Neuronal stem cell (in vitro differentiated cells): ENCODE measurements around the gene KCNE4.

ENCODE experiments used
- DNase-seq: peaks from one replicate; pipeline ENCODE4 v3.0.0-alpha.2; 2013; ENCODE audit warnings: low spot score
- H2AFZ ChIP-seq: one replicate; pipeline ENCODE4 v1.6.1; 2013; ENCODE audit warnings: mild to moderate bottlenecking, low read length, inconsistent platforms
- H2AK5ac ChIP-seq: 2 replicates; pipeline ENCODE4 v1.6.1; 2013; ENCODE audit warnings: low read depth, mild to moderate bottlenecking, inconsistent platforms, low read length, moderate library complexity, mixed read lengths
- H2BK120ac ChIP-seq: 2 replicates; pipeline ENCODE4 v1.6.1; 2013; ENCODE audit warnings: low read depth, mild to moderate bottlenecking, inconsistent platforms, low read length, moderate library complexity, mixed read lengths
- H2BK12ac ChIP-seq: one replicate; pipeline ENCODE4 v1.6.1; 2013; ENCODE audit warnings: low read length, inconsistent platforms
- H2BK15ac ChIP-seq: 2 replicates; pipeline ENCODE4 v1.6.1; 2013; ENCODE audit warnings: mild to moderate bottlenecking, low read length, inconsistent platforms, mixed read lengths
- H2BK5ac ChIP-seq: one replicate; pipeline ENCODE4 v1.6.1; 2013; ENCODE audit warnings: inconsistent platforms, mild to moderate bottlenecking, low read length, moderate library complexity
- H3K14ac ChIP-seq: one replicate; pipeline ENCODE4 v1.6.1; 2013; ENCODE audit warnings: low read length, inconsistent platforms
- H3K18ac ChIP-seq: 2 replicates; pipeline ENCODE4 v1.6.1; 2013; ENCODE audit warnings: low read length, inconsistent platforms
- H3K23ac ChIP-seq: 2 replicates; pipeline ENCODE4 v1.6.1; 2013; ENCODE audit warnings: low read depth, mild to moderate bottlenecking, mixed read lengths, low read length, inconsistent platforms; ENCODE audit not compliant: poor library complexity
- H3K27ac ChIP-seq: replicated peaks from 3 replicates; pipeline ENCODE4 v1.5.1; 2013; ENCODE audit warnings: low read length, inconsistent platforms
- H3K27me3 ChIP-seq, 3 experiments: 2 replicates each; pipeline ENCODE4 v1.6.1; 2013; ENCODE audit warnings: low read length in 3 of 3, mild to moderate bottlenecking in 2 of 3, inconsistent platforms in 1 of 3, low read depth in 1 of 3, mixed read lengths in 1 of 3, moderate library complexity in 1 of 3; ENCODE audit not compliant: control insufficient read depth in 3 of 3, insufficient read depth in 3 of 3
- H3K36me3 ChIP-seq, 2 donors: replicated peaks in 1 of 2; 2 replicates each; pipeline ENCODE4 v1.6.1; 2013; ENCODE audit warnings: low read length in 2 of 2; ENCODE audit not compliant: control insufficient read depth in 2 of 2, insufficient read depth in 2 of 2
- H3K4ac ChIP-seq: 2 replicates; pipeline ENCODE4 v1.6.1; 2013; ENCODE audit warnings: inconsistent platforms, mild to moderate bottlenecking, low read length, moderate library complexity
- H3K4me1 ChIP-seq, 2 donors: 1 replicate in 1 of 2; 2 replicates in 1 of 2; pipeline ENCODE4 v1.6.1; 2013; ENCODE audit warnings: low read length in 2 of 2, low read depth in 1 of 2; ENCODE audit not compliant: control insufficient read depth in 2 of 2, insufficient read depth in 1 of 2
- H3K4me2 ChIP-seq: one replicate; pipeline ENCODE4 v1.6.1; 2013; ENCODE audit warnings: mild to moderate bottlenecking, low read length, inconsistent platforms; ENCODE audit not compliant: insufficient read depth, poor library complexity, severe bottlenecking
- H3K4me3 ChIP-seq, 2 donors: 2 replicates each; pipeline ENCODE4 v1.5.1; 2013; ENCODE audit warnings: low read length in 2 of 2, mild to moderate bottlenecking in 2 of 2, inconsistent platforms in 1 of 2, moderate library complexity in 1 of 2
- H3K79me1 ChIP-seq: one replicate; pipeline ENCODE4 v1.6.1; 2013; ENCODE audit warnings: low read depth, mild to moderate bottlenecking, inconsistent platforms, low read length, moderate library complexity
- H3K9ac ChIP-seq: one replicate; pipeline ENCODE4 v1.6.1; 2013; ENCODE audit warnings: mild to moderate bottlenecking, low read depth, low read length, inconsistent platforms; ENCODE audit not compliant: poor library complexity
- H3K9me3 ChIP-seq, 2 donors: replicated peaks in 1 of 2; 2 replicates each; pipeline versions ENCODE3 to v1.6.1; 2013; ENCODE audit warnings: low read length in 2 of 2, mild to moderate bottlenecking in 2 of 2, inconsistent platforms in 1 of 2, low read depth in 1 of 2, mixed read lengths in 1 of 2, moderate library complexity in 1 of 2; ENCODE audit not compliant: control insufficient read depth in 2 of 2, insufficient read depth in 1 of 2
- H4K8ac ChIP-seq: one replicate; pipeline ENCODE4 v1.6.1; 2013; ENCODE audit warnings: low read depth, mild to moderate bottlenecking, inconsistent platforms, low read length, moderate library complexity
- H4K91ac ChIP-seq: one replicate; pipeline ENCODE4 v1.6.1; 2013; ENCODE audit warnings: low read length, low read depth, mild to moderate bottlenecking, inconsistent platforms; ENCODE audit not compliant: poor library complexity
- WGBS, 2 donors: extraction: QIAGEN DNeasy Blood & Tissue Kit; methylation state at CpG; one replicate each; pipeline ENCODE4 v1.1.7; 2013; ENCODE audit warnings: missing lambda C conversion rate in 2 of 2, mixed read lengths in 1 of 2; ENCODE audit not compliant: insufficient read length in 2 of 2, insufficient replicate concordance in 1 of 2; ENCODE audit errors: extremely low coverage in 2 of 2; 5-methylcytosine and 5-hydroxymethylcytosine counted together

The KCNE4 gene

DNA sequence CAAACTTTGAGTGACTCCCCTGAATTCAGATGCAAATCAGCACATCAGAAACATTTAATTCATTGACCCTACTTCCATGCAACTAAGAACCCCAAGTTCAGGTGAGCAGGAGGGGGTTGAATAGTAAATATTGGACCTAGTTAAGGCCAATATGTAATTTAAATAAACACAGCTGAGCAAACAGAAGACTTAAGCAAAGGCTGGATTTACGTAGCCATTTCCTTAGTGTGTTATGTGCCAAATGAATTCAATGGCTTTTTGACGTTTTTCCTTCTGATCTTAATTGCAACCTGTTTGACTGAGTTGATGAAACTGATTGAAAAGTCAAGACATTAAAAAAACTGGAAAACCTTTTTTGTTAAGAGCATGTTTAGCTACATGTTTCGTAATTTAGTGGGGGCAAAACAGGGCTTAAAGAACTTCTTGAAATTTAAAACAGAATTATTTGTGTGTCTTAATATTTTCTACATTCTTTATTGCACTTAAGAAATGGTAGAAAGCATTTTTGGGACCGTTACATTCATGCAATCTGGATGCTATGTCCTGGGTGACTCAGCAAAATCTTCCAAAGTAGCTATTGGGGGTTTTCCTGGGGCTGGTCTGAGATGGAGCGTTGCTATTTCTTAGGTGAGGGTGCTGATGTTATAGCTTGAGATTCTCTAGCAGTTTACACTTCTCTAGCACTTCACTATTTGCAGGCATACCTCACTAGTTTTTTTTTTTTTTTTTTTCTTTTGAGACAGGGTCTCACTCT, 25.5 kb upstream of the KCNE4 start:
- H3K18ac ChIP-seq: no peak overlapping the region
- no peak overlapping the region for H3K27ac ChIP-seq
- no peaks in the 10 kb centered on the region for H3K4me1 ChIP-seq
- no peak overlapping the region for H2BK12ac ChIP-seq
- no peaks in the 10 kb centered on the region for H3K36me3 ChIP-seq
- no peak overlapping the region for H2BK120ac ChIP-seq
- H4K8ac ChIP-seq: no peak overlapping the region
- H2BK5ac ChIP-seq: no peak overlapping the region
- H4K91ac ChIP-seq: no peak overlapping the region
- peaks cover 0 to 2% (median 0%) of the 10 kb centered on the region in 3 experiments for H3K27me3 ChIP-seq
- no CpG with 5 or more reads among the region's 5 CpGs for WGBS, 2 donors
- no peak overlapping the region for H3K4ac ChIP-seq
- no peaks in the 10 kb centered on the region for H3K79me1 ChIP-seq
- H2AK5ac ChIP-seq: no peak overlapping the region
- no peak overlapping the region for H3K14ac ChIP-seq
- H2BK15ac ChIP-seq: no peak overlapping the region
- H3K4me3 ChIP-seq: no peak overlapping the region
- no peak for DNase-seq
- peaks cover 0 to under 1% of the 10 kb centered on the region in 2 donors for H3K9me3 ChIP-seq
- H3K9ac ChIP-seq: no peak overlapping the region
- no peak overlapping the region for H3K23ac ChIP-seq
- no peak overlapping the region for H3K4me2 ChIP-seq
- H2AFZ ChIP-seq: no peak overlapping the region

DNA sequence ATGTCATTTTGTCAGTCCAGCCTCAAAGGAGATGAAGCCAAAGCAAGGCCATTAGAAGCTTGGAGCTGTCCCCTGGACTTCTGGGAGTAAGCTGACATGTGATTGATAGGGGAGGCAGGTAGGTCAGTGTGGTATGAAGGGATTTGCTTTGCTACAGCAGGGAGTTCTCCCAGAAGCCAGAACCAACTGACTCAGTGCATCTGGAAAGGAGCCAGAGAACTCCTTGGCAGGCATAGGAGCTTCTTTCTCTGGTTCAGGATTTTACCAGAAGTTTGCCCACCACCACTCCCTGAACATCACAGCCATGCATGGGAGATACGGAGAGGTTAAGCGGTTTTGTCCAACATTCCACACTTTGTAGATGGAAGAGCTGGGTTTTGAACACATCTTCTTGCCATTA, 24.5 kb upstream of the KCNE4 start:
- no CpG with 5 or more reads among the region's 2 CpGs for WGBS, 2 donors

GRCh38 chr2:223029287-223029686, 22.7 kb upstream of the KCNE4 start:
- H4K8ac ChIP-seq: no peak overlapping the region
- H3K27ac ChIP-seq: no peak overlapping the region
- no peak overlapping the region for H3K14ac ChIP-seq
- no peak overlapping the region for H2BK5ac ChIP-seq
- no peaks in the 10 kb centered on the region for H3K4me1 ChIP-seq
- H3K4me2 ChIP-seq: no peak overlapping the region
- WGBS, 2 donors: no CpG with 5 or more reads among the region's 3 CpGs
- H3K27me3 ChIP-seq: peaks cover 0 to 2% (median 0%) of the 10 kb centered on the region in 3 experiments
- H2AK5ac ChIP-seq: no peak overlapping the region
- H3K79me1 ChIP-seq: no peaks in the 10 kb centered on the region
- H3K4ac ChIP-seq: no peak overlapping the region
- H3K18ac ChIP-seq: no peak overlapping the region
- H3K4me3 ChIP-seq: no peak overlapping the region
- H2AFZ ChIP-seq: no peak overlapping the region
- H3K9me3 ChIP-seq: peaks cover 5 to 7% of the 10 kb centered on the region in 2 donors
- no peak overlapping the region for H2BK12ac ChIP-seq
- no peak overlapping the region for H2BK15ac ChIP-seq
- H2BK120ac ChIP-seq: no peak overlapping the region
- H3K23ac ChIP-seq: no peak overlapping the region
- DNase-seq: no peak
- H3K36me3 ChIP-seq: no peaks in the 10 kb centered on the region
- H4K91ac ChIP-seq: no peak overlapping the region
- no peak overlapping the region for H3K9ac ChIP-seq

More for the DNA sequence above, 24.5 kb upstream of the KCNE4 start:
- no peak overlapping the region for H3K27ac ChIP-seq
- no peak overlapping the region for H3K4me3 ChIP-seq
- no peak overlapping the region for H3K4me2 ChIP-seq
- H2BK15ac ChIP-seq: no peak overlapping the region
- H3K14ac ChIP-seq: no peak overlapping the region
- H3K4ac ChIP-seq: no peak overlapping the region
- no peak overlapping the region for H2BK5ac ChIP-seq
- peaks cover 0 to 2% (median 0%) of the 10 kb centered on the region in 3 experiments for H3K27me3 ChIP-seq
- H4K8ac ChIP-seq: no peak overlapping the region
- H2BK120ac ChIP-seq: no peak overlapping the region
- no peak overlapping the region for H4K91ac ChIP-seq
- H3K79me1 ChIP-seq: no peaks in the 10 kb centered on the region
- no peaks in the 10 kb centered on the region for H3K4me1 ChIP-seq
- no peak overlapping the region for H2BK12ac ChIP-seq
- H3K36me3 ChIP-seq: no peaks in the 10 kb centered on the region
- H3K9ac ChIP-seq: no peak overlapping the region
- H3K9me3 ChIP-seq: peaks cover 5 to 7% of the 10 kb centered on the region in 2 donors
- no peak overlapping the region for H3K18ac ChIP-seq
- H2AFZ ChIP-seq: no peak overlapping the region
- no peak overlapping the region for H2AK5ac ChIP-seq
- H3K23ac ChIP-seq: no peak overlapping the region
- no peak for DNase-seq

GRCh38 chr2:223032187-223033142, 19.5 kb upstream of the KCNE4 start:
- H3K79me1 ChIP-seq: no peaks in the 10 kb centered on the region
- no peak overlapping the region for H3K4me2 ChIP-seq
- H2BK120ac ChIP-seq: no peak overlapping the region
- H3K27ac ChIP-seq: no peak overlapping the region
- no peak overlapping the region for H3K4me3 ChIP-seq
- H3K23ac ChIP-seq: no peak overlapping the region
- no peak overlapping the region for H3K4ac ChIP-seq
- H2BK12ac ChIP-seq: no peak overlapping the region
- no peak overlapping the region for H3K18ac ChIP-seq
- no peak overlapping the region for H3K14ac ChIP-seq
- no peak overlapping the region for H2AFZ ChIP-seq
- peaks cover 7% of the 10 kb centered on the region in 2 donors for H3K9me3 ChIP-seq
- H3K4me1 ChIP-seq: no peaks in the 10 kb centered on the region
- no peak overlapping the region for H2AK5ac ChIP-seq
- no peak overlapping the region for H2BK15ac ChIP-seq
- H2BK5ac ChIP-seq: no peak overlapping the region
- H4K91ac ChIP-seq: no peak overlapping the region
- H3K9ac ChIP-seq: no peak overlapping the region
- no peak overlapping the region for H4K8ac ChIP-seq
- H3K36me3 ChIP-seq: no peaks in the 10 kb centered on the region
- no peak for DNase-seq
- no CpG with 5 or more reads among the region's 8 CpGs for WGBS, 2 donors
- H3K27me3 ChIP-seq: no peaks in the 10 kb centered on the region
